GM12878 (cell line): ENCODE measurements around the gene ARID3A. TPM values are rescaled to one million over a fixed set of nuclear protein-coding genes. Genes with fewer than 3 reads are reported as not detected.

Source experiments
- ATAC-seq: fragments of 200-7000 bp; cut with Tn5 transposase; 3 replicates; pipeline ENCODE4 v1.9.1; 2020; ENCODE audit warnings: mild to moderate bottlenecking, moderate library complexity
- BruUV-seq: library from RNA; stranded (reverse); fragments of 400-500 nt; replicated peaks from 2 replicates; lab custom pipeline; 2021; lab: Mats Ljungman, UMichigan
- CTCF ChIA-PET: fragments of 300-600 bp; sonication (Branson Sonifier 250); formaldehyde crosslinking; extraction: SDS; loops from one replicate; lab custom pipeline; 2021; ENCODE audit warnings: inconsistent platforms; lab: Yijun Ruan, JAX
- POLR2A ChIA-PET: fragments of 350-600 bp; formaldehyde crosslinking; extraction: SDS; loops from one replicate; lab custom pipeline; 2021; ENCODE audit warnings: inconsistent platforms; lab: Charles Lee
- RAD21 ChIA-PET: fragments of 300-600 bp; sonication (Branson Sonifier 250); formaldehyde crosslinking; loops from one replicate; lab custom pipeline; 2023; ENCODE audit warnings: antibody characterized with exemption; ENCODE audit not compliant: unreplicated experiment; lab: Charles Lee
- SMC1A ChIA-PET: fragments of 300-600 bp; sonication (Branson Sonifier 250); formaldehyde crosslinking; loops from one replicate; lab custom pipeline; 2023; ENCODE audit not compliant: unreplicated experiment, uncharacterized antibody; lab: Charles Lee
- DNase-seq: peaks from one replicate; pipeline ENCODE4 v3.0.0-alpha.2; 2011; ENCODE audit warnings: low read depth, low spot score
- FAIRE-seq: peaks from 3 replicates; lab custom pipeline; 2011; peaks lifted over from hg19 to GRCh38; lab: Jason Lieb, UNC
- H2AFZ ChIP-seq: 2 replicates; pipeline ENCODE4 v1.6.0; 2011; ENCODE audit warnings: low read depth, low read length, control low read depth; ENCODE audit not compliant: control insufficient read depth
- H3K27ac ChIP-seq: 2 replicates; pipeline ENCODE4 v1.5.1; 2011; ENCODE audit warnings: control low read depth; ENCODE audit not compliant: control insufficient read depth, insufficient read depth
- H3K27me3 ChIP-seq, 2 experiments: replicated peaks in 1 of 2; 2 replicates each; pipeline versions ENCODE4 v1.6.0 to v1.6.1; 2011; ENCODE audit warnings: low read length in 1 of 2; ENCODE audit not compliant: control insufficient read depth in 2 of 2, insufficient read depth in 2 of 2
- H3K36me3 ChIP-seq, 2 experiments: 2 replicates each; pipeline ENCODE4 v1.5.1; 2011; ENCODE audit warnings: low read length in 1 of 2; ENCODE audit not compliant: control insufficient read depth in 2 of 2, insufficient read depth in 2 of 2
- H3K4me1 ChIP-seq: 2 replicates; pipeline ENCODE4 v1.6.1; 2011; ENCODE audit warnings: mild to moderate bottlenecking, low read length, moderate library complexity, mixed read lengths; ENCODE audit not compliant: control insufficient read depth, insufficient read depth
- H3K4me2 ChIP-seq: 2 replicates; pipeline ENCODE4 v1.6.0; 2011; ENCODE audit warnings: control low read depth; ENCODE audit not compliant: control insufficient read depth, insufficient read depth
- H3K4me3 ChIP-seq: fragments of 200-600 bp; sonication (generic); 2 replicates; pipeline ENCODE4 v1.5.1; 2016
- H3K79me2 ChIP-seq: 2 replicates; pipeline ENCODE4 v1.6.0; 2011; ENCODE audit warnings: low read length; ENCODE audit not compliant: control insufficient read depth, insufficient read depth
- H3K9ac ChIP-seq: 2 replicates; pipeline ENCODE4 v1.8.0; 2011; ENCODE audit warnings: low read length, control low read depth, mixed read lengths; ENCODE audit not compliant: control insufficient read depth, insufficient read depth
- H3K9me3 ChIP-seq: replicated peaks from 3 replicates; pipeline ENCODE4 v1.5.1; 2011; ENCODE audit warnings: mild to moderate bottlenecking, low read length; ENCODE audit not compliant: control insufficient read depth, insufficient read depth
- H4K20me1 ChIP-seq: 2 replicates; pipeline ENCODE4 v1.6.0; 2011; ENCODE audit not compliant: control insufficient read depth, insufficient read depth
- ASH2L ChIP-seq: fragments of 300-600, 200-600 bp; sonication (generic); IDR thresholded peaks from 2 replicates; pipeline ENCODE4 v1.6.1; 2017; ENCODE audit warnings: low read depth, mild to moderate bottlenecking, borderline replicate concordance
- CEBPB ChIP-seq, 2 experiments: fragments of 150-350 bp in 1 of 2; IDR thresholded peaks; 2 replicates each; pipeline ENCODE4 v1.6.1; 2012 to 2014; ENCODE audit warnings: low read depth in 2 of 2, low read length in 2 of 2, borderline replicate concordance in 1 of 2, inconsistent platforms in 1 of 2
- DPF2 ChIP-seq: fragments of 450-650 bp; IDR thresholded peaks from 2 replicates; pipeline ENCODE4 v1.6.1; 2017; ENCODE audit warnings: mild to moderate bottlenecking
- EED ChIP-seq: sonication (generic); IDR thresholded peaks from 2 replicates; pipeline ENCODE4 v1.6.1; 2016; ENCODE audit warnings: antibody characterized with exemption, low read depth
- FOS ChIP-seq: IDR thresholded peaks from 3 replicates; pipeline ENCODE4 v1.6.1; 2011; ENCODE audit warnings: borderline replicate concordance; ENCODE audit not compliant: insufficient read length; ENCODE audit errors: extremely low read depth
- GABPA ChIP-seq: IDR thresholded peaks from 2 replicates; pipeline ENCODE4 v1.6.1; 2014; ENCODE audit warnings: antibody characterized with exemption, low read depth, mild to moderate bottlenecking, inconsistent platforms
- HDGF ChIP-seq: fragments of 450-650 bp; IDR thresholded peaks from 2 replicates; pipeline ENCODE4 v1.6.1; 2016; ENCODE audit warnings: antibody characterized with exemption
- IKZF1 ChIP-seq: fragments of 450-650 bp; conservative IDR thresholded peaks from 2 replicates; pipeline ENCODE4 v1.6.1; 2017; ENCODE audit warnings: antibody characterized with exemption, mild to moderate bottlenecking
- MEF2B ChIP-seq: fragments of 450-650 bp; IDR thresholded peaks from 2 replicates; pipeline ENCODE4 v1.6.1; 2018; ENCODE audit warnings: mild to moderate bottlenecking, moderate library complexity; ENCODE audit not compliant: partially characterized antibody, poor library complexity, severe bottlenecking
- NFYA ChIP-seq: IDR thresholded peaks from 2 replicates; pipeline ENCODE4 v1.6.1; 2011; ENCODE audit warnings: low read depth, mild to moderate bottlenecking, low read length, improper control_type of control experiment, borderline replicate concordance
- RBBP5 ChIP-seq: fragments of 200-600 bp; sonication (generic); conservative IDR thresholded peaks from 2 replicates; pipeline ENCODE4 v1.6.1; 2016
- RCOR1 ChIP-seq: conservative IDR thresholded peaks from 2 replicates; pipeline ENCODE4 v1.6.1; 2012; ENCODE audit warnings: low read depth, low read length, improper control_type of control experiment
- SREBF2 ChIP-seq: IDR thresholded peaks from 2 replicates; pipeline ENCODE4 v1.6.1; 2012; ENCODE audit warnings: mild to moderate bottlenecking, low read length
- TAF1 ChIP-seq: IDR thresholded peaks from 2 replicates; pipeline ENCODE4 v1.6.1; 2011; ENCODE audit warnings: mild to moderate bottlenecking, low read depth, low read length, borderline replicate concordance
- WGBS: methylation state at CpG from one replicate; pipeline ENCODE4 v1.1.6; 2016; ENCODE audit warnings: low lambda C conversion rate; ENCODE audit not compliant: insufficient replicate concordance, insufficient coverage; ENCODE audit errors: missing lambda C conversion rate; 5-methylcytosine and 5-hydroxymethylcytosine counted together
- in situ Hi-C: fragments of 300-500 bp; cut with MboI; formaldehyde crosslinking; loops from 9 replicates; pipeline ENCODE4 v1.14.3; 2018; ENCODE audit warnings: mixed read lengths
- intact Hi-C: fragments of 100-400 bp; cut with micrococcal nuclease; formaldehyde crosslinking; loops from one replicate; pipeline ENCODE4 v1.14.2; 2022; ENCODE audit not compliant: unreplicated experiment
- polyA plus RNA-seq, 11 experiments: library from polyadenylated mRNA; depleted of rRNA in 4 of 11; unstranded in 6 of 11; stranded (reverse) in 5 of 11; fragments of >200 nt; fragmentation: Nextera tagmentation in 4 of 11; fragmentation: Illumina TruSeq in 1 of 11; extraction: Ambion mirVana in 4 of 11; extraction: Trizol in 1 of 11; gene quantifications; 1 replicate in 1 of 11; 2 replicates in 10 of 11; pipeline versions ENCODE4 v1.2.1 to v1.2.3, GENCODE V29; 2011 to 2016; ENCODE audit warnings: inconsistent platforms in 2 of 11, missing spikeins in 2 of 11, low read depth in 1 of 11
- total RNA-seq, 4 experiments: library from RNA; depleted of rRNA in 3 of 4; stranded (reverse); fragments of >200 nt in 3 of 4; fragmentation: Illumina TruSeq in 1 of 4; extraction: Trizol in 1 of 4; gene quantifications; 2 replicates each; pipeline versions ENCODE4 v1.2.1 to v1.2.3, GENCODE V29; 2013 to 2021
- TF ChIP-seq, protein P1 (sequence below): IDR thresholded peaks from 2 replicates; pipeline ENCODE4 v1.6.1; 2011; ENCODE audit warnings: borderline replicate concordance, low read depth, mild to moderate bottlenecking, moderate library complexity, mixed read lengths, low read length; ENCODE audit not compliant: insufficient read depth; ENCODE audit errors: extremely low read length
- TF ChIP-seq, protein P2 (sequence below): fragments of 450-650 bp; IDR thresholded peaks from 2 replicates; pipeline ENCODE4 v1.6.1; 2017; ENCODE audit warnings: borderline replicate concordance
- TF ChIP-seq, protein P3 (sequence below): fragments of 450-650 bp; IDR thresholded peaks from 2 replicates; pipeline ENCODE4 v1.6.1; 2017; ENCODE audit warnings: low read depth, mild to moderate bottlenecking, moderate library complexity

Gene ARID3A
- total and polyA plus RNA-seq, 10 of the 15 experiments (the other 5 are each of a cell fraction or from before 2014, with no cell fraction given) = 0.76 to 70.0 (median 16.7) TPM

DNA sequence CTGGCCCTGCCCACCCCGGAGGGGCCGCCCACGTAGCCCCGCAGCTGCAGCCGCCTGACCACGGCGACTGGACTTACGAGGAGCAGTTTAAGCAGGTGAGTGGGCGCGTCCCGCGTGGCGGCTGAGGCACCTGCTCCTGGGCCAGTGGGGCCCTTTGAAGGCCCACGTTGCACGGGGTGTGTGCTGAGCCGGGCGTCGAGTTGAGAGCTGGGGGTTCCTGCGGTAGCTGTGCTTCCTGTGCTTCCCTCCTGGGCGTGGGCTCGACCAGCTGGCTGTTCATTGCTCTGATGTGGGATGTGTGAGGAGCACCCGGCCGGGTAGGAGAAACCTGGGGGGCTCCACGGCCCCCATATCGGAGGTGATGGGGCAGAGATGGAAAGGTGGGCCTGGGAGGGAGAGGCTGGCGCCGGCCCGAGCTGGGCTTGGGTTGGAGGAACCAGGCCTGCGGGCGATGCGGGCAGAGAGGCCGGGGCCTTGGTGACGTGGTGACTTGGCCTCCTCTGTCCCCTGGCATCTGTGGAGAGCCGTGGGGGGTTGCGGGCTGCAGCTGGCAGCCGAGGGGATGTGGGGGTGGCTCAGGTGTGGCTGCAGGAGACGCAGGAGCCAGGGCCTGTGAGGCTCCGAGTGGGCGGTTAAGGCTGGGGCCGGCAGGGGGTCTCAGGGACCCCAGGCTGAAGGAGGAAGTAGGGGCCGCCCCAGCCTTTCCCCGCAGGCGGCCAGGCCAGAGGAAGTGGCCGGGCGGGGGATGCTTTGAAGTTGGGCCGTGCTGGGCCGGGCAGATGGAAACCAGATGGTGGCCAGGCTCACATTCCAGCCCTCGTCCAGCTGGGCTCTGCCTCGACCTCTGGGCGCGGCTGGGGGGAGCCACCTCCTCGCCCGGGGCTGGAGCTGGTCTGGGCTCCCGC, 7.1 kb downstream of the ARID3A start:
- ChIA-PET SMC1A (interaction anchor here (0.6 to 1.6 kb wide), 5 partner anchors 9 to 546 kb away, joined by 3 to 8 read pairs (median 4); no protein-coding TSS in a partner anchor), RAD21 (interaction anchor here (0.8 to 2.4 kb wide), 5 partner anchors 10 to 51 kb away, joined by 3 to 10 read pairs (median 7); partner anchors contain the start of gene WDR18), POLR2A (interaction anchor here (0.5 to 1.6 kb wide), 6 partner anchors 15 to 323 kb away, joined by 3 to 4 read pairs (median 3); no protein-coding TSS in a partner anchor), CTCF (interaction anchor here (0.6 to 2.2 kb wide), 6 partner anchors 14 to 69 kb away, joined by 3 to 10 read pairs (median 4); partner anchors contain the start of gene WDR18)
- intact Hi-C loops = no loop called here
- BruUV-seq = no TSS peak
- no peaks in the 10 kb centered on the region for H3K27me3 ChIP-seq
- H4K20me1 ChIP-seq = no peaks in the 10 kb centered on the region
- peaks cover 60% of the 10 kb centered on the region for H3K79me2 ChIP-seq
- peaks cover 21% of the 10 kb centered on the region for H3K4me1 ChIP-seq
- peak overlapping the region; percentile 65 for H3K4me3 ChIP-seq
- DNase-seq (no peak), ATAC-seq (peak; percentile 74), FAIRE-seq (no peak)
- peaks cover 9 to 26% of the 10 kb centered on the region in 2 experiments for H3K36me3 ChIP-seq
- in situ Hi-C loops = no loop called here
- H2AFZ ChIP-seq = no peak overlapping the region
- H3K4me2 ChIP-seq = peak overlapping the region; percentile 86
- H3K9ac ChIP-seq = peak overlapping the region; percentile 67
- H3K9me3 ChIP-seq = peaks cover 4% of the 10 kb centered on the region
- 7% methylated on average over 53 of the region's 54 CpGs for WGBS
- H3K27ac ChIP-seq = peak overlapping the region; percentile 47
- TF ChIP-seq, protein P1, sequence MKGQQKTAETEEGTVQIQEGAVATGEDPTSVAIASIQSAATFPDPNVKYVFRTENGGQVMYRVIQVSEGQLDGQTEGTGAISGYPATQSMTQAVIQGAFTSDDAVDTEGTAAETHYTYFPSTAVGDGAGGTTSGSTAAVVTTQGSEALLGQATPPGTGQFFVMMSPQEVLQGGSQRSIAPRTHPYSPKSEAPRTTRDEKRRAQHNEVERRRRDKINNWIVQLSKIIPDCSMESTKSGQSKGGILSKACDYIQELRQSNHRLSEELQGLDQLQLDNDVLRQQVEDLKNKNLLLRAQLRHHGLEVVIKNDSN = no peak
- TF ChIP-seq, protein P2, sequence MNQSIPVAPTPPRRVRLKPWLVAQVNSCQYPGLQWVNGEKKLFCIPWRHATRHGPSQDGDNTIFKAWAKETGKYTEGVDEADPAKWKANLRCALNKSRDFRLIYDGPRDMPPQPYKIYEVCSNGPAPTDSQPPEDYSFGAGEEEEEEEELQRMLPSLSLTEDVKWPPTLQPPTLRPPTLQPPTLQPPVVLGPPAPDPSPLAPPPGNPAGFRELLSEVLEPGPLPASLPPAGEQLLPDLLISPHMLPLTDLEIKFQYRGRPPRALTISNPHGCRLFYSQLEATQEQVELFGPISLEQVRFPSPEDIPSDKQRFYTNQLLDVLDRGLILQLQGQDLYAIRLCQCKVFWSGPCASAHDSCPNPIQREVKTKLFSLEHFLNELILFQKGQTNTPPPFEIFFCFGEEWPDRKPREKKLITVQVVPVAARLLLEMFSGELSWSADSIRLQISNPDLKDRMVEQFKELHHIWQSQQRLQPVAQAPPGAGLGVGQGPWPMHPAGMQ = no peak
- TF ChIP-seq FOS = no peak
- no peak for TF ChIP-seq GABPA
- no peak for TF ChIP-seq SREBF2
- TF ChIP-seq NFYA = no peak
- TF ChIP-seq IKZF1 = peak; percentile 82
- TF ChIP-seq RBBP5 = no peak
- TF ChIP-seq EED = 0 out of 2 replicates have a peak, but pooled peaks have one; percentile 13
- TF ChIP-seq HDGF = peak; percentile 76; the same call in 1 of the 2 replicates
- peak; percentile 54 for TF ChIP-seq MEF2B
- no peak for TF ChIP-seq RCOR1
- TF ChIP-seq DPF2 = peak; percentile 85
- TF ChIP-seq CEBPB (IDR thresholded peaks at IDR 0.05; ENCODE audit: borderline replicate concordance in 1 of 2, low read depth in 2 of 2, low read length in 2 of 2) = no peak
- TF ChIP-seq ASH2L = no peak
- TF ChIP-seq, protein P3, sequence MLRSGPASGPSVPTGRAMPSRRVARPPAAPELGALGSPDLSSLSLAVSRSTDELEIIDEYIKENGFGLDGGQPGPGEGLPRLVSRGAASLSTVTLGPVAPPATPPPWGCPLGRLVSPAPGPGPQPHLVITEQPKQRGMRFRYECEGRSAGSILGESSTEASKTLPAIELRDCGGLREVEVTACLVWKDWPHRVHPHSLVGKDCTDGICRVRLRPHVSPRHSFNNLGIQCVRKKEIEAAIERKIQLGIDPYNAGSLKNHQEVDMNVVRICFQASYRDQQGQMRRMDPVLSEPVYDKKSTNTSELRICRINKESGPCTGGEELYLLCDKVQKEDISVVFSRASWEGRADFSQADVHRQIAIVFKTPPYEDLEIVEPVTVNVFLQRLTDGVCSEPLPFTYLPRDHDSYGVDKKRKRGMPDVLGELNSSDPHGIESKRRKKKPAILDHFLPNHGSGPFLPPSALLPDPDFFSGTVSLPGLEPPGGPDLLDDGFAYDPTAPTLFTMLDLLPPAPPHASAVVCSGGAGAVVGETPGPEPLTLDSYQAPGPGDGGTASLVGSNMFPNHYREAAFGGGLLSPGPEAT = peak; percentile 54; the same call in 1 of the 2 replicates
- TF ChIP-seq TAF1 = no peak
